Fibroblast of the conjunctiva (primary cell): ENCODE measurements around the gene UNG.
"Not testable (repeated sequence)": the region's sequence is repeated elsewhere in the genome, so short reads cannot be mapped to it uniquely, and the experiment has no call there.

Experiments used
- DNase-seq: peaks from one replicate; pipeline ENCODE4 v3.0.0-alpha.2; 2010; ENCODE audit warnings: low read depth

UNG gene

DNA sequence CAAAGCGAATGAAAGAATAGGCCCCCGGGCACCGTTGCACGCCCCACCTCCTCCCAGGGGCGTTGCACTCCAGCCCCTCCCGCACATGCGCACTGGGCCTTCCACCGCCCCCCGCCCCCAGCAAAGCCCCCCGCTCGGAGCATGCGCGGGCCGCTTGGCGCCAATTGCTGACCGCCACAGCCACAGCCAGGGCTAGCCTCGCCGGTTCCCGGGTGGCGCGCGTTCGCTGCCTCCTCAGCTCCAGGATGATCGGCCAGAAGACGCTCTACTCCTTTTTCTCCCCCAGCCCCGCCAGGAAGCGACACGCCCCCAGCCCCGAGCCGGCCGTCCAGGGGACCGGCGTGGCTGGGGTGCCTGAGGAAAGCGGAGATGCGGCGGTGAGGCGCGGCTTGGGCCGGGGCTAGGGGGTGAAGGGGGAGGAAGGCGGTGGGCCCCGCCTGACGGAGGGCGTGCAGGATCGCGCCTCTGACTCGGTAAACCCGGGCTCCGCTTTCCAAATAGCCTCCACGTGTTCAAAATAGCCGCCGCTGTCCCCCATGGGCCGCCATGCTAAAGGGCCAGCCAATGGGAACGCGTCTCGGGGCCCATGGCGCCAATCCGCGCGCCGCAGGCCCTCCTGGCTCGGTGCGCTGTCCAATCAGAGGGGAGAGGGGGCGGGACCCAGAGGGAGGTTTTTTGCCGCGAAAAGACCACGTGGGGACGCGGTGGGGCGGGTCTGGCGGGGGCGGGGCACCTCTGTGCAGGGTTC is at the start of gene UNG:
Gene UNG, plus strand, starts transcription at position 163 of the 748 bp plus-strand sequence. Its CDS starts 83 bp downstream, at position 246.
- DNase-seq, result peak; percentile 91

- DNase-seq, result not testable (repeated sequence)
Measured at GRCh38 chr12:109048706-109049105, 48.7 kb upstream of the UNG start.

- not testable (repeated sequence) for DNase-seq
Measured at GRCh38 chr12:109049794-109050193, 47.6 kb upstream of the UNG start.

DNA sequence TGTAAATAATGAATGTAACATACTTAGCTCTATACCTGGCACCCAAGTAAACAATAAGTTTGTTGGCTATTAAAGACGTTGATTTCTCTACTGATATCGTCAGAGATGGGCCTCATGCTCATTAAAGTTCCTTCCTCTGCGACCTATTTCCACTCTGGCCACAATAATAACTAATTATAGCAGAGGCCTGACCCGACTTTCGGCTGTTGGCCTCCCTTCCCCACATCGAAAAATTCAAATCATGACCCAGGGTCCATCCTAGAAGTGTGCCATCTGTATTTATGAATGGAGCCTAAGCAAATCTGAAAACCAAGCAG is 45.3 kb upstream of the UNG start:
- no peak for DNase-seq

GRCh38 chr12:109052414-109053323 is 44.7 kb upstream of the UNG start, which contains the start of gene USP30:
TSS of gene USP30 (plus strand) at chr12:109052576. CDS start at chr12:109052679, 103 bp downstream.
- peak; percentile 63 for DNase-seq

GRCh38 chr12:109053382-109054123 is 43.8 kb upstream of the UNG start:
- no peak for DNase-seq

- not testable (repeated sequence) for DNase-seq
Measured at GRCh38 chr12:109054124-109054513, 43.3 kb upstream of the UNG start.

- DNase-seq, result no peak
Measured at GRCh38 chr12:109054520-109054919, 42.9 kb upstream of the UNG start.

DNA sequence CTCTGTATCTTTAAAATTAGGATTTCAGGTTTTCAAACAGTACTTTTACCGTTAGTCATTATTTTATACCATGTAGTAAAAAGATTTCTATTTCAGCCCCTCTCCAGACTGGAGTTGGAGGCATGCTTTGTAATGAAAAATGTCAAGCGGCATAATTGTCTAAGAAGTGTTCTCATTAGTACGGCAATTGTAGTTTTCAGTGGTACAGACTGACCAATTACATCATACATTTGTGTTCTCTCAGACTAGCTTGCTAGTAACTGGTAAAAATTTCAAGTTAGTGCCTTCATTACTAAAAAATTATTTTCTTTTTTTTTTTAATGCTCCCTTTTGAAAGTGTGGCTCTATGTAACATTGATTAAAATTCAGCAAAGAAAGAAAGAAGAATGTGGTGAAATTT is 40.5 kb upstream of the UNG start:
- no peak for DNase-seq

GRCh38 chr12:109057376-109057775 is 40.0 kb upstream of the UNG start:
- DNase-seq, result no peak

- no peak for DNase-seq
Measured at GRCh38 chr12:109058773-109059172, 38.6 kb upstream of the UNG start.

GRCh38 chr12:109064143-109064542 is 33.3 kb upstream of the UNG start:
- no peak for DNase-seq

DNA sequence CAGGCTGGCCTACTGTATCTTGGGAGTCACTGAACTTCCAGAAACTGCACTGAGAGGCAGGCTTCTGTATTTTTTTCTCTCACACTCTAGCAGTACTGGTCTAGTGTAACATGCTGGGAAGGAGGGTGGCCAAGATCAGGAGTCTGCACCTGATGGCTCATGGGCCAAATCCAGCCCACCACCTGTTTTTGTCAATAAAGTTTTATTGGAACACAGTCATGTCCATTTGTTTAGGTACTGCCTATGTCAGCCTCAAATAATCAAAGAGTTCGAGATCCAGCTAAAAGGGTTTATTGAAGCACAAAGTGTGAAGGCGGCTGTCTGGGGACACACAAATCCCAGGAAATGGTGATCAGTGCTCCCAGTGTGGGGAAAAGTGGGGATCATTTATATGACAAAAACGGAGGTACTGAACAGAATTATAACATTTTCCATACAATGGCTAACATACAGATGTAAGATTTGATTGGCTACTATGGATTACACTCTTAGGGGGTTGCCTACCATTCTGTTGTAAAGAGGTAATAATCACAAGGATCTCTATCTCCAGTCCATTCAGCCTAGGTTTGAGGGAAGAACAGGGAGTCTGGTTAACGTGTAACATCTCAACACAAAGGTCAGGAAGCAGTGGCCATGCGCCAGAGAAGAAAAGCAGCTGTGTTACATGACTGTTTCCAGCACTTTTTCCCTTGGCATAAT is 32.1 kb upstream of the UNG start:
- no peak for DNase-seq

- no peak for DNase-seq
Measured at GRCh38 chr12:109065853-109066193, 31.6 kb upstream of the UNG start.

- no peak for DNase-seq
Measured at GRCh38 chr12:109069307-109070271, 27.8 kb upstream of the UNG start.

DNA sequence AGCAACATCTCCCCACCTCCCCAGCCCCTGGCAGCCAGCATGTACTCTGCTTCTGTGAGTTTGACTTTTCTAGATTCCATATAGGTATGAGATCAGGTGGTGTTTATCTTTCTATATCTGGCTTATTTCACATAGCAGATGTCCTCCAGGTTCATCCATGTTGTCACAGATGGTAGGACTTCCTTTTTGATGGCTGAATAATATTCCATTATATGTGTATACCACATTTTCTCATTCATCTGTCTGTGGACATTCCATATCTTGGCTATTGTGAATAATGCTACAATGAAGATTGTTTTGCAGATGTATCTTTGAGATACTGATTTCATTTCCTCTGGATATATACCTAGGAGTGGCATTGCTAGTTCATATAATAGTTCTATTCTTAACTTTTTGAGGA is 22.5 kb upstream of the UNG start:
- DNase-seq, result no peak

- DNase-seq, result no peak
Measured at GRCh38 chr12:109082751-109083150, 14.6 kb upstream of the UNG start.

- DNase-seq, result no peak
Measured at GRCh38 chr12:109084425-109084824, 13.0 kb upstream of the UNG start.

DNA sequence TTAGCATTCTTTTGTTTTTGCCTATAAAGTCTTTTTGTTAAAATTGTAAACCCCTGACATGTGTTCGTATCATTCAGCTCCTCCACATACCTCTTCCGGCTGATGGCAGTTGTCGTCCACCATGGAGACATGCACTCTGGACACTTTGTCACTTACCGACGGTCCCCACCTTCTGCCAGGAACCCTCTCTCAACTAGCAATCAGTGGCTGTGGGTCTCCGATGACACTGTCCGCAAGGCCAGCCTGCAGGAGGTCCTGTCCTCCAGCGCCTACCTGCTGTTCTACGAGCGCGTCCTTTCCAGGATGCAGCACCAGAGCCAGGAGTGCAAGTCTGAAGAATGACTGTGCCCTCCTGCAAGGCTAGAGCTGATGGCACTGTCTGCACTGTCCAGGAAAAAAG is 11.8 kb upstream of the UNG start:
- DNase-seq, result no peak

GRCh38 chr12:109087250-109087649 is 10.1 kb upstream of the UNG start:
- no peak for DNase-seq

GRCh38 chr12:109088818-109089217 is 8.6 kb upstream of the UNG start:
- DNase-seq, result no peak
